Activated CD4-positive, alpha-beta T cell treated with anti-CD3 and anti-CD28 coated beads, Interleukin-2, amount 50 U/mL, for 16 hours (primary cell): Measurements from ENCODE around the gene PTPRT.

Experiments
- DNase-seq: peaks from one replicate; pipeline ENCODE4 v3.0.0-alpha.2; 2020

Gene PTPRT

DNA sequence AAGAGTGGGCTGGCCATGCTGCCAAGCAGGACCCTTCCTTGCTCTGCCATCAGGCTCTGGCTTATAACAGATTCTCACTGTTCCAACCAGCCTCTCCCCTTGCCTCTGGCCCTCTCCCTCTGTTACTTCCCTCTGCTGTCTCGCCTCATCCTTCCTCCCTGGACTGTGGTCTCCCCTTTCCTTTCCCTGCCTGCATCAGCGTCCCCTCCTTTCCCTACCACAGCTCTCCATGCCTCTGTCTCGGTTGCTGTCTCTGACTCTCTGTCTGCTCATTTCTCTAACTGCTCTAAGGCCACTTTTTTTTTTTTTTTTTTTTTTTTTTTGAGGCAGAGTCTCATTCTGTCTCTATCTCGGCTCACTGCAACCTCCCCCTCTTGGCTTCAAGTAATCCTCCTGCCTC is 173.4 kb downstream of the PTPRT start:
- no peak for DNase-seq

DNA sequence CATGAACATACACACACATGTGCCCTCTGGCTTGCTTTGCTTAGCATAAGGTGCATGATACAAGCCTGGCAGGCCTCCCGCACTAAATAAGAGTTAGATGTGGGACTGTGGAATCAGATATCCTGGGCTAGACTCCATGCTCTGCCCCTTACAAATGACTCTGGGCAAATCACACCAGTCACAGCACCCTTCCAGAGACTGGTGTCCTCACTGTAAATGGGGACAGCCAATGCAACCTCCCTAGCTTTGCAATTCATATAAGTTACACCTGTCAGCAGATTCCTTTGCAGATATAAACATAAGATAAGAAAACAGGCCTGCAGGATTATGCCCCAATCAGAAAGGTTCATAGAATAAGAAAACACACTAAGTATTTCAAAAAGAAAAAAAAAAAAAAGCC is 174.1 kb downstream of the PTPRT start:
- no peak for DNase-seq

- DNase-seq: no peak
These were observed 175.5 kb downstream of the PTPRT start for GRCh38 chr20:43014206-43014605.

DNA sequence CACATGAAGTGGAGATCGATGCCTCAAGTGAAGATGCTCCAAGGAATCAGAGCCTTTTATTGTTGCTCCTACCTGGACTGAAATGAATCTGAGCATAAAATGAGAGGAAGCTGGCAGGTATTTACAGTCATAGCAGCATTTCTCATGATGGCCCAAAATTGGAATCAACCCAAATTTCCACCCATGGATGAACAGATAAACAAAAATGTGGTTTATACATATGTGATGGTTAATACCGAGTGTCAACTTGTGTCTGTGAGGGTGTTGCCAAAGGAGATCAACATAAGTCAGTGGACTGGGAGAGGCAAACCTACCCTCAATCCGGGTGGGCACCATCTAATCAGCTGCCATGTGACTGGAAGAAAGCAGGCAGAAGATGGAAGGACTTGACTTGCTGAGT is 178.2 kb downstream of the PTPRT start:
- no peak for DNase-seq

DNA sequence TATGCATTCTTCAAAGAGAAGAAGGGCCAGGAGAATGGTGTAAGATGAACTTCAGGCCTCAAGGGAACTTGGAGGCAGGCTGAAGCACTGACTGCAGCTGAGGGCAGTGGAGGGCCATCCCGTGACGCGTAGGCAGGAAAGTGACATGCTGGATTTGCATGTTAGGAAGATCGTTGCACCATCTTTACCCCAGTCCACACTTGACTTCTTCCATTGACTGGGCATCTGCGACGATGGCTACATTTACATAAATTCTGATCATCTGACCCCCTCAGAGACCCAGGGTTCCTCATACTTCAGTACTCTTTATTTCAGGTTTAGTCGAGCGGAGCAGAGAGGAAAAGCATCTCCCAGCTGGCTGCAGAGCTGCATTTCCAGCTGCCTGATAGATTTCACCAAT is 180.2 kb downstream of the PTPRT start:
- no peak for DNase-seq

- no peak for DNase-seq
These were observed 182.2 kb downstream of the PTPRT start for GRCh38 chr20:43007525-43007924.

DNA sequence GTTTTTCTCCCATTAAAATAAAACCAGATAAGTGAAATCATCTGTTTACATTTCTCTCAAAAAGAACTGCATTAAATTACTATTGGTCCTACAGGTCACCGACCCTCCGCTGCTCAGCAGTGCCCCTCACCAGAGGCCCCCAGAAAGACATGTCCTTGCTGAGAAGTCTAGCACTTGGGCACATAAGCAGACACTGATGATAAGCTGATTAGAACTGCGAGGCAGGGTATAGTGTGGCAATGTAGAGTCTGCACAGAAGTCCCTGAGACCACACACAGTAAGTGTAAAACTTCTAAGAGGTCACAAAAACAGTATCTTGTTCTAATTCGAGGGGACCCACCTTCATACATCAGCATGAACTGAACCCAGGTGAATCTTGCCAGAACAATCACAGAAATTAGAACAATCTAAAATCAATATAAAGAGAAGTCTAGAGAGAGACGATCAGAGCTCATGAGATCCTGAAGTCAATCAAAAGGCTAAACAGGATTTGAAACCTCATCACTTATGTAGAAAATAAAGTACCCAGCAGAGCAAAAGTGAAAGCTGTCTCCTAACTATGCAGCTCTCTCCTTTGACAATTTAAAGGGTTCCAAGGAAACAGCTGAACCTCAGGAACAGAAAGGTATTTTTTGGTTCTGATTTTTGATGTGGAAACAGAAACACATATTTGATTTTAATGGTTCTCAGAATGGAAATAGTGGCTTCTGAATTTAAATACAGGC is 182.9 kb downstream of the PTPRT start:
- no peak for DNase-seq

DNA sequence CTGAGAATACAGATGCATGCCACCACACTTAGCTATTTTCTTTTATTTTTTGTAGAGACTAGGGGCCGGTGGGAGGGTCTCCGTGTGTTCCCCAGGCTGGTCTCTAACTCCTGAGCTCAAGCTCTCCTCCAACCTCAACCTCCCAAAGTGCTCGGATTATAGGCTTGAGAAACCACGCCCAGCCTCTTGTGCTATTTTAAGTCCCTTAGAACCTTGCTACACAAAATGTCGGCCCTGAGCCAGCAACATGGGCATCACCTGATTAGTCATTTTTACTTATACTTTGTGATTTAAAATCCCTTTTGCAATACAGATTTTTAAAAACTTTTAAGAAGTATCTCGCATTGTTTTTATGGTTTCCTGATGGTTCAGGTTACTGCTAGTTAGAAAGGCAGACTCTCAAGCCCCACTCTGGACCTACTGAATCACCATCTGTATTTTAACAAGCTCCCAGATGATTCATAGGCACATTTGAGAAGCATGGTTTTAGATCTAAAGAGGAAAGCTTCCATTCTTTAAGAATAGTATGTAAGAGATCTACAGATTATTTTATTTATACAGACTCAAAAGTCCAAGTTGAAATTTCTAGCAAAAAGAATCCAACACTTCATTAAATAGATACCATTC is 186.3 kb downstream of the PTPRT start:
- no peak for DNase-seq

GRCh38 chr20:42996141-42996540 is 193.6 kb downstream of the PTPRT start:
- DNase-seq: no peak

DNA sequence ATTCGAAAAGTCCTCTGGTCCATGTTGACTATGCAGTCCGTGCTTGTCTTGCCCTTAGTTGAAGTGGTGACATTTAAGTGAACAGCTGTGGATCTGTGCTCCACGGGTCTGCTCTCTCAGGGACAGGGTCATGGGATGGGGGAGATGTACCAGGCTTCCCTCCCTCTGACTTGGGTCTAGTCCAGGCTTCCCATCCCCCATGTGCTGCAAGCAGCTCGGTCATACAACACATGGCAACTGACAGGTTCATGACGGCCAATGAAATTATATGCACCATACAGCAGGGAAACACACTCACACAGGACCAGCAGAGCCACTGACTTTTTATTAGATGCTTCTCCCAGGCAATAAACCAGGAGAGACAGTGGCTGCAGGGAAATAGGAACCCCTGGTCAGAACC is 201.4 kb downstream of the PTPRT start:
- no peak for DNase-seq

DNA sequence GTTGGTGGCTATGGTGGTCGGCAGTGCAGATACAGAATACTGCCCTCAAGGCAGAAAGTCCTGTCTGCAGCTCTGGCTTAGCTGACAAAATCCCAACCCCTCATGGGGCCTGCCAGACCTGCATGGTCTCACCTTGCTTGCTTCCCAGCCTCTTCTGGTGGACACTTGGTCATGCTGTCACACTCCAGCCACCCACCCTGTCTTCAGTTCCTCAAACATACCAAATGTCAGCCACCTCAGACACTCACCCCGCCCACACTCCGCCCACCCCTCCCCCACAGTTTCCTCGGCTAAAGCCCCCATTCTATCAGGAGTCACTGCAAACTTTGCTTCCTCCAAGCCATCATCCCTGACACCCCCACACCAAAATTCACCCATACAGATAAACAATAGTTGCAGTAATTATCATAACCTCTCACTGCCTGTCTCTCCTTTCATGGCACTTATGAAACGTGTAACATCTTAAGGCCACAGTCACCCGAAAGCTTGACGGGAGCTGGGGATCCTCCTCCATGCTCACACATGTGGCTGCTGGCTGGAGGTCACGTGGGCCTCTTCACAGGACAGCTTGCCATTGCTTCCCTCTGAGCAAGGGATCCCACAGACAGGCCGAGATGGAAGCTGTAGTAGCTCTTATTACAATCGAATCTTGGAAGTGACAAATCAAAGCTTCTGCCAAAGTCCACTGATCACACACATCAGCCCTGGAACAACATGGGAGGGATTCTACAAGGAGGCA is 202.2 kb downstream of the PTPRT start:
- no peak for DNase-seq

GRCh38 chr20:42986143-42986773 is 203.4 kb downstream of the PTPRT start:
- no peak for DNase-seq

- no peak for DNase-seq
These were observed 204.1 kb downstream of the PTPRT start for GRCh38 chr20:42985628-42986027.

GRCh38 chr20:42982218-42982617 is 207.5 kb downstream of the PTPRT start:
- DNase-seq: no peak

- DNase-seq: no peak
These were observed 208.5 kb downstream of the PTPRT start for GRCh38 chr20:42981253-42981652.

DNA sequence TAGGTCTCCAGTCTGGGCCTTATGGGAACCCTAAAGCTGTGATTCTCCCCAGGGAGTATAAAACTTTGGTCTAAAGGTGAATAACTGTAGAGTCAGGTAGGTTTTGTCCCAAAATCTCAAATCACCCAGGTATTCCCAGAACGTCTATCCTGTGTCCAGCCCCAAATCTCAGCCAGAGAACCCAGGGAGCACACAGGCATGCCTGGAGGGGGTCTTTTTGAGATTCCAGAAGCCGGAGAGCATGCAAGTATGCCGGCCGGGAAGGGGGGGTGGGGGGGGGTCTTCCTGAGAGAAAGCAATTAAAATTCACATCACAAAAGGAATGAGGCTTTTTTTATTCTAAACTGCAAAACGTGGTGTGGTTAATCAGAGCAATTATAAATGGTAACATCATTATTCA is 210.0 kb downstream of the PTPRT start:
- DNase-seq: no peak

DNA sequence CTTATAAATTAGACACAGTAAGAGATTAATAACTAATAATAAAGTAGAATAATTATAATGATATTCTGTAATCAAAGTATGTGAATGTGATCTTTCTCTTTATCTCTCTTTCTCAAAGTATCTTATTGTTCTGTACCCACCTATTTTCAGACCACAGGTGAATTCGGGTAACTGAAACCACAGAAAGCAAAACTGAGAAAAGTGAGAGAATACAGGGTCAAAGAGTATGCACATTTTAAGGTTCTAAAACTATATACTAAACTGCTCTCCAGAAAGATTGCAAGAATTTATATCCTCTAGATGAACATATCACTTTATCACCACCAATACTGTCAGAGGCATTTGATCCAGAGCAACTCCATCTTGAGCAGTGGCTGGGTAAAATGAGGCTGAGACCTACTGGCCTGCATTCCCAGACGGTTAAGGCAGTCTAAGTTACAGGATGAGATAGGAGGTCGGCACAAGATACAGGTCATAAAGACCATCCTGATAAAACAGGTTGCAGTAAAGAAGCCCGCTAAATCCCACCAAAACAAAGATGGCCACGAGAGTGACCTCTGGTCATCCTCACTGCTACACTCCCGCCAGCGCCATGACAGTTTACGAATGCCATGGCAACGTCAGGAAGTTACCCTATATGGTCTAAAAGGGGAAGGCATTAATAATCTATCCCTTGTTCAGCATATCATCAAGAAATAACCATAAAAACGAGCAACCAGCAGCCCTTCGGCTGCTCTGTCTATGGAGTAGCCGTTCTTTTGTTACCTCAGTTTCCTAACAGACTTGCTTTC is 211.3 kb downstream of the PTPRT start:
- DNase-seq: no peak

GRCh38 chr20:42975974-42976373 is 213.7 kb downstream of the PTPRT start:
- DNase-seq: no peak

DNA sequence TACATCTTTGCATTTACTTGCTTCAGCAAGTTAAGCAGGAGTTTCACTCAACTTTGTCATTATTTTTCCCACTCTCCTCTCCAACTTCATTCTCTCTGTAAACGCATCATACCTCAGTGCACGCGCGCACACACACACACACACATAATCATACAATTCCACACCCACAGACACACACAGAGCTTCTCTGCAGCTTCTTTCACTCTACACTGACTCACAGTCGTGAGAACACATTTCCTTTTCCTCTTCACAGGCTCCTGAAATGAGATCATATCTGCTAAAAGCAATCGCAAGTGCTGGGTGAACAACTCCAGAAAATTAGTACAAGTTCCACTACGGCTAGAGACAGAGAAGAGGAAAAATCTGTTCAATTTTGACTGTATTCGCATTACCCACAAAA is 215.4 kb downstream of the PTPRT start:
- no peak for DNase-seq

DNA sequence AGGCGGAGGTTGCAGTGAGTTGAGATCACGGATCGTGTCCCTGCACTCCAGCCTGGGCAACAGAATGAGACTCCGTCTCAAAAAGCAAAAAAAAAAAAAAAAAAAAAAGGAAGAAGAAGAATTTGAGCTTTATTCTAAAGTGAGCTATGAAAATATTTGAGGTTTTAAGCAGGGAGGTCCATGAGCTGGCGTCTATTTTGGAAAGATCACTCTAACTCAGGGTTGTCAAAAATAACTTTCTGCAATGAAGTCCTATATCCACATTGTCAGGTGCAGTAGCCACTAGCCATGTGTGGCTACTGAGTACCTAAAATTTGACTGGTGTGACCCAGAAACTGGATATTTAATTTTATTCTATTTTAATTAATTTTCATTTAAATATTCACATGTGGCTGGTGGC is 217.1 kb downstream of the PTPRT start:
- no peak for DNase-seq

- no peak for DNase-seq
These were observed 221.0 kb downstream of the PTPRT start for GRCh38 chr20:42968746-42969145.

GRCh38 chr20:42963796-42964195 is 225.9 kb downstream of the PTPRT start:
- DNase-seq: no peak

- no peak for DNase-seq
These were observed 227.9 kb downstream of the PTPRT start for GRCh38 chr20:42961771-42962170.
